ENCODE data around the gene KRT80.

The KRT80 gene

DNA sequence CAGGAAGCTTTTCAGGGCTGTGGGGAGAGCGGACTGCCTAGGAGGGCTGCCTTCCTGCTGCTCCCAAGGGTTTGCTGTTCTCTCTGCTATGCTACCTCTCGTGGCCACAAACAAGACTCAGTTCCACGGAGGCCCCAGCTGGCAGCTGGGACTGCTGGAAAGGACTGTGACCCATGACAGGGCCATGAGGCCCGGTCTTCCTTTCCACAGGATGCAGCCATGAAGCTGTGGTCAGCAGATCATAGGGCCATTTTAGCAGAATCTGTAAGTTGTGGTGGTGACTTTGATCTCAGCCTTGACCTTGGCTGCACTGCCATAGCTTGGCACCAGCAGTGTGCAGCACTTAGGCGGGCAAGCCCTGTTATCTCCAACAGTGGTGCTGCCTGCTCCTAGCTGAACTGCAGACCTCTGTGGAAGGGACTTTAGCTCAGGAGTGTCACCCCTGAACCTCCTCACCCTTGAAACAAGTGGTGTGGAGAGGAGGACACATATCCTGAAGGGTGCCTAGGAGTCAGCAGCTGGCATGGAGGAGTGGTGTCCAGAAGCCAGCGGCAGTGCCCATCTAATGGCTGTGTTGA lies 12.3 kb downstream of the KRT80 start:
- DNase-seq (ENCODE audit: low read depth) = no peak

DNA sequence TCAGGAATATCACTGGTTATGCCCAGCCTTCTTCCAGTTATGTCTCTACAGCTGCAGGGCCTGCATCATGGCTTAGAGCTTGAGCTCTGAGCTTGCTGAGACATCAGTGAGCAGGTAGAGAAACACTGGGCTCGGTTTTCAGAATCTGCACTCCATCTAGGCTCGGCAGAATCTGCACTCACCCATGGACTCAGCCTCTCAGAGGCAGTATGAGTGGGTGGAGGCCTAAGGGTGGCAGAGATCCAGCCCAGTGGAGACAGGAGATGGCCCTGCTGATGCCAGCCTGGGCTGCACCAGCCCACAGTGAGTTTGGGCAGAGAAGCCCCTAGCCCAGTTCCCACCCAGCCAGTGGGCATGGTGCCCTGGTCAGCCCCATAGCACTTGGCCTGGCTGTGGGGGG lies 12.8 kb downstream of the KRT80 start:
- DNase-seq (ENCODE audit: low read depth) = no peak

DNA sequence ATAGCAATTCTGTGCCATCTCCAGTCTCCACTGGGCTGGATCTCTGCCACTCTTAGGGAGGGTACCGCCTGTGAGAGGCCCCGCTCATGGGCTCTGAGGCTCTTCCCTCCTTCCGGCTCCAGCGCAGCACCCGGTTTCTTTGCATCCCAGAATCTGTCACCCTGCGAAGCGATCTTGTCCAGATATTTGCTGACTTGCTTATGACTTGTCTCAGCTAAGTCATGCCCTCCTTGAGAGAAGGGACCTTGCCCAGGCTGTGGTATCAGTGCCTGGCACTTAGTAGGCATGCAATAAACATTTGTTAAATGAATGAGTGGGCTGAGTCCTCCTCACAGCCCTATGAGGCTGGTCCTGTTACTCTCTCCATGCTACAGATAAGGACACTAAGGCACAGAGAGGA lies 13.4 kb downstream of the KRT80 start:
- no peak for DNase-seq (ENCODE audit: low read depth)

DNA sequence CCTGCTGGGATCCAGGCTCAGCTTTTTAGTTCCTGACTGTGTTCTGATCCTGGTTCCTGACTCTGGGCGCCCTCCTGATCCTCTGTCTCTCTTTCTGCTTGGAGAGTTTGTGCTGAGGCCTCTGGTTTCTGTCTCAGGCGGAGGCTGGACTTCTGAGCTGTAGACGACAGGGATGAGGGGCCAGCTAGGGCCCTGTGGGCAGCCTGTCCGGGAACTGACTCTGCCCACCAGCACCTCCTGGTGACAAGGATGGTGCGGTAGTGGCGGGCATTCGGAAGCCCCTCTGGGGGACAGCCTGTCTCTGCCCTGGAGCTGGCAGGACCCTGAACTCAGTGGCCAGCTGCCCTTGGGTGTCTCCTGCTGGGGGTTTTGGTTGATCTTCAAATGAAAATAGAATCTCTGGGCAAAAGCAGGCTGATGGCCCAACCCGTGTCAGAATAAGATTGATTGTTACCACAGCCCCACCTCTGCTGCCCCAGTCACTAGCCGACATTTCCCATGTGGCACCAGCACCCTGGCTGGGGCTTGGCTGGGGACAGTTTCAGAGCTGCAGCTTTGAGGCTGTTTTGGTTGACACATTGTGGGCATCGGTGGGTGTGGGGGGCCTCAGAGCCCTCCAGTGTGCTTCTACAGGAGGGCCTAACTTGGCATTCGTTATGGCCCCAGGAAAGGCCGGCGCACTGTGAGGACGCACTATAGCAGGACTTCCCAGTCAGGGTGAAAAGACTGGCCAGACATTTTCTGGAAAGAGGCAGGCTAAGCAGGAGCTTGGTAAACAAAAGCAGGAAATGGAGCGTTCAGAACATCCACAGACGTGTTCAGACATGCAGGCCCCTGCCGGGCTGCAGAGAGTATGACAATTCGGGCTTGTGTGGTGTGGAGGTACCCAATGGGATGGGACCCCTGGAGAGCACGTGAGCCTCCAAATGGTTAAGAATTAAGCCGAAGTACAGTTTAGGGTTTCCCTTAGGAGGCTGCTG lies 16.2 kb downstream of the KRT80 start:
- DNase-seq (ENCODE audit: low read depth) = no peak

DNA sequence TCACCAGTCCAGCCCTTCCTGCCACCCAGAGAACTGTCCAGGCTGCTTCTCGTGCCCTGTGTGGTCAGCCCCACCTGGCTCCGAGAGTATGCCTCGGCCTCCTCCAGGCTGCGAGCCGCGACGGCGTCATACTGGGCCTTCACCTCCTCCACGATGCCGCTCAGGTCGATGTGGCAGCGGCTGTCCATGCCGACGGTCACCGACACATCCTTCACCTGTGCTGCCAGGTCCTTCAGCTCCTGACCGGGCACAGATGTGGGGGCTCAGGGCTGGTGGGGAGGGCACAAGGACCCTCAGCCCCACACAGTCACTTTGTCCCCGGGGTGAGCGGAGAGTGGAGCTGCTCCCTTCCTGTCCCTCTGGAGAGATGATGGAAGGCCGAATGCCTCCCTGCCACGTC lies 18.3 kb downstream of the KRT80 start:
- DNase-seq (ENCODE audit: low read depth) = no peak

DNA sequence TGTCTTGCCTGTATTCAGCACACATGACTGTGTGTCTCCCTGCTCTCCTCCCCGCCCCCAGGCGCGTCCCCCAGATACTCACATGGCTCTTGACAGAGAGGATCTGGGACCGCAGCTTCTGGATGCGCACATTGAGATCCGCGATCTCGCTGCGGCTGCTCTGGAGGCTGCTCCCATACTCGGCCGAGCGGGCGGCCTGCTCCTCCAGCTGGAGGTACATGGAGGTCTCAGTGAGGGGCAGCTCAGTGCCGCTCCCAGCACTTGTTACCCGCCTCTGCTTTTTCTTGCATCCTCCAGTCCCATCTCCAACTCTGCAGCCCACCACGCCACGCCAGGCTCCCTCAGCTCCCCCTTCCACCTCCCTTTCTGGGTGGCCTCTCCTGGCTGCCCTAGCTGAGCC lies 18.9 kb downstream of the KRT80 start:
- DNase-seq (ENCODE audit: low read depth) = no peak

DNA sequence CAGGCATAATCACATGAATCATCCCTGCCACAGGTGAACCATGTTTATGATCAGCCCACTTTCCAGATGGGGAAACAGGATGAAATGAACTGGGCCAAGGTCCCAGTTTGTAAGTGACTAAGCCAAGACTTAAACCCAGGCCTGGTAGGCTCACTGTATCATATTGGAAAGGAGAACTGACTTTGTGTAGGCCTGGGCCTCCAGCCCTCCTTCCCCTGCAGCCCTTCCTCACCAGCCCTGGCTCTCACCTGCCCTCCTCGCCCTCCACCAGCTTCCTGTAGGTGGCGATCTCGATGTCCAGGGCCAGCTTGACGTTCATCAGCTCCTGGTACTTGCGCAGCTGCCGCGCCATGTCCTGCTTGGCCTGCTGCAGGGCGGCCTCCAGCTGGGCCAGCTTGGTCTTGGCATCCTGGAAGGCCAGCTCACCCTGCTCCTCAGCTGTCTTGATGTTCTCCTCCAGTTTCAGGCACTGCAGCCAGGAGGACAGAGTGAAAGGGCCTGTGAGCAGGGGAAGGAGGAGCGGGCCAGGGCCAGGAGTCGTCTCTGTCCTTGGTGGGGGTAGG lies 19.8 kb downstream of the KRT80 start:
- no peak for DNase-seq (ENCODE audit: low read depth)

DNA sequence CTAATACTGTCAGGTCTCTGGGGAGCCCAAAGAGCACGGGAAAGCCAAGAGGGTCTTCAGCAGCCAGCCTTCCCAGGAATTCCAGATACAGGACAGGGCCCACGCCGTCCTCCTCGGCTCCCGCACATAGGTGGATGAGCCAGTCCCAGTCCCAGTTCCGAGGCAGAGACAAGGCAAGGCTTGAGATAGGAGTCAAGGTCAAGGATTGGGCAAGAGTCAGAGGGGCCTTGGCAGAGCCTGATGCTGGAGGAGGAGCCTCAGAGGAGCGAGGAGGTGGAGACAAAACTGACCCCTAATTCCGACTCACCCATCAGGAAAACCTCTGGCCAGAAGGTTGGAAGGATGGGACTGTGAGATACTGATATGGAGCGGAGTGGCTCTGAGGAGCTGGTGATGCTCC lies 21.0 kb downstream of the KRT80 start:
- no peak for DNase-seq (ENCODE audit: low read depth)

DNA sequence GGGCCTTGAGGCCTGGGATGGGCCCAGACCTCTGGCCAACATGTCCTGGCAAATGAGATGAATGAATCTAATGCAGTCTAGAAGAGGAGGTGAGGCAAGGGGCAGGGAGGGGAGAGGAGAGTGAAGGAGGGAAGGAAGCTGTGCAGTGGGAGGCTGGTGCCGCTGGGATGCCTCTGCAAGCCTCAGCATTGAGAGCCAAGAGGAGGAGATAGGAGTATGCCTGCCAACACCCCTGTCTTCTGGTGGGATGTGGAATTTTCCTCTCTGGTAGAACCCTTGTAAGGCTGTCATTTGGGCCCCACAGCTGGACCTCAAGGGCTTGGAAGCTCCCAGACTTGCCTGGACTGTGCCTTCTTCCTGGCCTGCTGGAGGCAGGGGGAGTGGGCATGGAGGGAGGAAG lies 21.9 kb downstream of the KRT80 start:
- DNase-seq (ENCODE audit: low read depth) = no peak

DNA sequence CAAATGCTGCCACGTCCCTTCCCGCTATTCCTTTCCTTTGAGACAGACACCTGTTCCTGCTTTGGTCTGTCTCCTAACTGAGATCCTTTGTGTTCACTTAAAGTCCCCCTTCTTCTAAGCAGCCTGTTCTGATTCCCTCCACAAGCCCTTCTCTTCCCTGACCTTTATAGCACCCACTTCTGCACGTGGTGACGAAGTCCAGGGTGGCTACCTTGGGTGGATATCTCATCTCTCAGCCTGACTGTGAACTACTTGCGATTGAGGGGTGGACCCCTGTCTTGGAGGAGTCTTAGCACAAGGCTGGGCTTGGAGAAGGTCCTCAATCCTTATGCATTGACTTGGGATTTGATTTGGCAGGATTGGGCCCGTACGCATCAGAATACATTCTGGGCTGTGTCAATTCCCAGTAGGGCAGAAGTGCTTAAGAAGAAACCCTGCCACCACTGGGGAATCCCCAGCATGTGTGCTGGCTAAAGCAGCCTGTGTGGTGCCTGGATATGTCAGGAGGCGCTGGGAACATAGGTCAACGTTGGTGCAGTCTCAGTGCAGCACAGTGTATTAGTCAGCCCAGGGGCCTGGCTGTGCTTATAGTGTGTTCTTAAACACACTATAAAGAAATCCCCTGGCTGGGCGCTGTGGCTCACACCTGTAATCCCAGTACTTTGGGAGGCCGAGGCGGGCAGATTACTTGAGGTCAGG lies 23.6 kb downstream of the KRT80 start:
- no peak for DNase-seq (ENCODE audit: low read depth)

DNA sequence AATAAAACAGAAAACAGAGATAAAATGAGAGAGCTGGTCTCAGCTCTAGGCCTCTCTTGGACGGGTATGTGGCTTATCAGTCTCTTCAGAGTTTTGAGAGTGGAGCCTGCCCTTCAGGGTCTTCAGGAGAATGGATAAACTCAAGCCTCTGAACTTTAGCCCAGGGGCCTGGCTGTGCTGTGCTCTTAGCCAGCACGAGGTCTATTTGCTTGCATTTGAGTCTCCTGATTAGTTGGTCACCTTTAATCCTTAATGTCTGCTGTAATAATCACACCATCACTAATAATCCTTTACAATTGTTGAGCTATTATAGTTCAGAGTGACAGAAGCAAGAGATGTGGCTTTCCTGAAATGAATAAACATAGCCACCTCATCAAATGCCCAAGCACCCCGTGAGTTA lies 24.3 kb downstream of the KRT80 start:
- no peak for DNase-seq (ENCODE audit: low read depth)

DNA sequence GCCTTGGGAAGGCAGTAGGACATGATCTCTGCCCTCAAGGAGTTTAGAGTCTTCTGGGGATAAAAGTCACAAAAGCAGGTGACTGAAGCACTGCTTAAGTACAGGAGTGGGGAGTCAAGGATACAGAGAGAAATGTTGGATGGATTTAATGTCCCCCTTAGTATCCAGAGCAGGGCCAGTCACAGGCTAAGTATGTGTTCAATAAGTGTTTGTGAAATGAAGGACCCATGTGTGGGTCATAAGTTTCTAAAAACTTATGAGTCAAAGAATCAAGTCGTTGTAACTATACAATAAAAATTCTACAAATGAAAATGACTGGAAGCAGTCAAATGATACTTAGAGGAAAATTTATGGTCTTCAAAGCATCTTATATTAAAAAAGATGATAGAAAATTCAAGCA lies 25.1 kb downstream of the KRT80 start:
- no peak for DNase-seq (ENCODE audit: low read depth)

DNA sequence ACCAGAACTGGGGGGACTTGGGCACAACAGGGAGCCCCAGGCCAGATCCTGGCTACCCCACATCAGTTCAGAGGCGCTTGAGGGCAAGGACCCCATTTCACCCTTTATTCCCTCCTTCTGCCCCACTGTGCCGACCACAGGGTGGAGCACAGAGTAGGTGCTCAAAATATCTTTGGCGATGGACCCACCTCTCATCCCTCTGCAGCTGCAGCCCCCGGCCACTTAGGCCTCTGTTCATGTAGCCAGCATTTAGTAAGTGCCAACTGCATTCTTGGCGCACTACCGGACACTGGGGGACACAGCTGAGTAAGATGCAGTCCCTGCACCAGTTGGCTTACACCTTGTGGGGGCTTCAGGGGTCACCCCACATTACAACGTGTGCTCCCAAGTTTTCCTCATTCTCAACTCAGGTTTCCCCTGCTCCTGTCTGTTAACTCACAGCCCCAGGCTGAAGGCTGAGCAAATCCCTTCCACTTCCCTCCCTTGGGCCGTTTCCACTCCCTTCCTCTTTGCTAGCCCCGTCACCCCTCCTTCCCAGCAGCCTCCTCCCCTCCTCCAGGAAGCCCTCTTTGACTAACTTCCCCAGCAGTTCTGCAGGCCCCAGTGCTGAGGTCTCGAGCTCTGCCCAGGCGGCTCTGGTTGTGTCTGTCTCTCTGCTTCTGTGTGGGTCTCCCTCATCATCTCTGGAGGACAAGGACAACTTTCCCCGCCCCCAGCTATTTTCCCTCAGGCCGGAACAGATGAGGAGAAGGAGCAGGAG lies 26.5 kb downstream of the KRT80 start:
- no peak for DNase-seq (ENCODE audit: low read depth)

DNA sequence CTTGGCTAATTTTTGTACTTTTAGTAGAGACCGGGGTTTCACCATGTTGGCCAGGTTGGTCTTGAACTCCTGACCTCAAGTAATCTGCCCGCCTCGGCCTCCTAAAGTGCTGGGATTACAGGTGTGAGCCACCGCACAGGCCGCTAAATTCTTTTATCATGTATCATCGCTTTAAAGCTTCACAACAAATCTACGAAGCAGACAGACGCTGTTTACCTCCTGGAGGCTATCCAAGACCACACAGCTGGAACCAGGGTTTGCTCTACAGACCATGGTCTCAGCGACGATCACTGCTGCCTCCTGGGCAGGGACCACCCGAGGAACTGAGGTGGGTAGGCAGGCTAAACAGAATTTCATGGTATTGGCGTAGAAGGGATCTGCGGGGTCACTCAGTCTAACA lies 27.2 kb downstream of the KRT80 start:
- no peak for DNase-seq (ENCODE audit: low read depth)

DNA sequence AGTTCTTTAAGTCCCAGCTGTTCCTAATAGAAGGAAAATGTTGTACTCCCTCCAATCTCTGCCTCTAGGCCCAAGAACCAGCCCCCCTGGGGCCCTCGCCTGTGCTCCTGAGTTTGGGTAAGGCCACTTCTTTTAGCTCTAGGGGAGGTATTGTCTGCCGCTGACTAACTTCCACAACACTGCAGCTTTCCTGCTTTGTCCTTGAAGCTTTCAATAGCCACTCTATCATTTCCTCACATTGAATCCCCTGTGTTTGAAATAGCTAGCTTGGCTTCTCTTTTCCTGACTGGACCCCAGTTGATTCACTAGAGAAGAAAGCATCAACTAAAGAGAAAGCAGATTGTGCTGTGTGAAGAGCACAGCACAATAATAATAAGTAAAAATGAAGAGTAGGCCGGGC lies 28.8 kb downstream of the KRT80 start:
- no peak for DNase-seq (ENCODE audit: low read depth)

DNA sequence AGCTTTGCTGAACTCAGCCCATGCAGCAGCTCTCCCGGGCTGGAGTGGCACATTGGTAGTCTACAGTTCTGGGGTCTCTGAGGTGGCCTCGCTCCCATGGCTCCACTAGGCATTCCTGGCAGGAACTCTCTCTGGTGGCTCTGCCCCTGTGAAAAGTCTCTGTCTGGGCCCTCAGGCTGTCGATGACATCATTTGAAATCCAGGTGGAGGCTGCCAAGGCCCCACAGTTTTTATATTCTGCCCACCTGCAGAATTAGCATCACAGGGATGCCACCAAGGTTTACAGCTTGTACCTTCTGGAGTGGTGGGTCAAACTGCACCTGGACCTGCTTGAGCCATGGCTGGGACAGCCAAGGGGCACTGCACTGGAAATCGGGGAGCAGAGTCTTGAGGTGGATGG lies 31.6 kb downstream of the KRT80 start:
- no peak for DNase-seq (ENCODE audit: low read depth)

DNA sequence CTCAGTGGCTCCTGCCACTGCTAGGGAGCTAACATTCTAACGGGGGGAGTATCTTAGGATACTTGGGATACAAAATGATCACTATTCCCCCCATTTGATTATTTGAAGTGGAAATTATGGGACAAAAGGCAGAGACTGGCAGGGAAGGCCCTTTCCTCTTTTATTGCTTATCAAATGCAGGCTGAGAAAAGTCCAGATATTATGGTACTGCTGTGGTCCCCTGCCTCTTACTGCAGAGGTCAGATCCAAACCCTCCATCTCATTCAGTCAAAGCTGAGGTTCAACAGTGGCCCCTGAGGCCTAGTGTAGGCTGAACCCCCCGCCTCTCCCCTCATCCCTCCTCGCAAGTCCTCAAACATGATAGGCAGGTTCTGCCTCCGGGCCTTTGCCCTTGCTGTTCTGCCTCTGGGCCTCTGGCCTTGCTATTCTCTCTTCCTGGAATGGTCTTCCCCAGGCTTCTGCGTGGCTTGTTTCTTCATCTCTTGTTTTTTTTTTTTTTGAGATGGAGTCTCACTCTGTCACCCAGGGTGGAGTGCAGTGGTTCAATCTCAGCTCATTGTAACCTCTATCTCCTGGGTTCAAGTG lies 34.2 kb downstream of the KRT80 start:
- DNase-seq (ENCODE audit: low read depth) = no peak

DNA sequence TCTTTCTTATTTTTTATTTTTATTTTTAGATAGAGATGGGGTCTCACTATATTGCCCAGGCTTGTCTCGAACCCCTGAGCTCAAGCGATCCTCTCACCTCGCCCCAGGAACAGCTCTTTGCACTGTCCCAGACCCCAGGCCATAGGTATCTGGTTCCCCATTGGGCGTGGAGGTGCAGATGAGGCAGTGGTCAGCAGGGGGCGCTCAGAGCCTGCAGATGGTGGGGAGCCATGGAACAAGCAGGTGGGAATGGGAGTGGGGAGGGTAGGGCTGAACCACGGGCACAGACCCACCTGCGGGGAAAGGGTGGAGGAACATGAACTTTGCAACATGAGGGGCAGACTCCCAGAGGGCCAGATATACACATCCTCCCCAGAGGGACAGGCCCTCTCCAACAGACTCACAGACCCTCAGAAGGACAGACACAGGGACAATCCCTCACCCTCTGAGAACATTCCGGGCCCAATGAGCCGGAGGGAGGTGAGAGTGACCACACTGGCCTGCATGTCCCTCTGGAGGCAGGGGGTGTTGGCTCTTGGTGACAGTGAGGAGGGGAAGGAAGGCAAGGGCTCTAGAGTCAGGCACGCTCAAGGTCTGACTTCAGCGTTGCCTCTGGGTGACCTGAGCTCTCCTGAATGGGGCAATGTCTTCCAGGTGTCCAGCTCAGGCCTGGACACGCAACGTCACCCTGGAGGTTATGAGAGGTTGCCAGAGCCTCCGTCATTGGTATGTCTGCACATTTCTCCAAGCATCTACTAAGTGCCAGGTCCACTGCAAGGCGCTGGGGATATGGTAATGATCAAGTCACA lies 34.9 kb downstream of the KRT80 start:
- DNase-seq (ENCODE audit: low read depth) = peak; percentile 35

DNA sequence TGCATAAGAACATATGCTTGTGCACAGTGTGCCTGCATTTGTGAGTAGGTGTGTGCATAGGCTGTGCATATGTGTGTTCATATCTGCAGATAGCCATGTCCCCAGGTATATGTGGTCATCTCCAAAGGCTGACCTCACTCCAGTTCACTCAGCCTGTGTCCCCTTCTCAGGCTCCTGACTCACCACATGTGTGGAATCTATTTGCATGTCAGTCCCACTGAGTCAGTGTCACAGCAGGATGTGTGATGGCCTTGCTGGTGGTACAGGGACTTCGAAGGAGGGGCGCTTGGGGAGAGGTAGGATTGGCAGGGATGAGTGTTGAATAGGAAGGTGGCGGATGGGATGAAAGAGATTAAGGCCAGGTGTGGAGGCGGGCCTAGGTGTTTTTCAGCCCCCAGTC lies 35.5 kb downstream of the KRT80 start:
- no peak for DNase-seq (ENCODE audit: low read depth)

DNA sequence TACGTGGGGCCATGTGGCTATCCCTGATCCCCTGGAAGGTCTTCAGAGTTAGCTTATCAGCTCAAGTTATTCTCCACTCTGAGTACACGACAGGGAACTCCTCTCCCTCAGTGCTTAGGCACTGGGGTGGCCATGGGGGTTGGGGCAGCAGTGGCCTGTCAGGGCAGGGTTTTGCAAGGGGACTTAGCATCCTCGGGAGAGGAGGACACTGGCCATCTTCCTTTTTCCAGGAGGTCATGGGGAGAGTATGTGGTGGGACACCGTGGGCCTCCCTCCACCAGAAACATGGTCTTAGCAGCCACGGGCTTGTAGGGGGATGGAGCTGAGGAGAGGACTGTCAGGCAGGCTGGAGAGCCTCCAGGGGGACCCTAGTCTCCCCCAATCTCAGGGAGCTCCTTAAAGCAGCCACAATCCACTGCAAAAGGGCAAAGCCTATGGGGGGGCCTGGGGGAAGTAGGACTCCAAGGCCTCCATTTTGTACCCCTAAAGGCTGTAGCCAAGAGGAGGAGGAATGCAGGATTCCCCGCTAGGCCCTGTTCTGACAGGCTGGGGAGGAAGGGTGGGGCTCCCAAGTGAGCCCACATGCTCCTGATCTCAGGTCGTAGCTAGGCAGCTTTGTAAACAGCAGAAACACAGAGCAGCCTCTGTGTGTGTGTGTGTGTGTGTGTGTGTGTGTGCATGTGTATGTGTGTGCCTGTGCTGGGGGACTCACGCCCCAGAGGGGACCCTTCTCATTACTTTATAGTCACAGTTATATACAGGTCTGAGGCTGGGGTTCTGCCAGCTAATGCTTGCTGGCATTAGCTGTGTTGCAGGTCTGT lies 36.6 kb downstream of the KRT80 start:
- DNase-seq (ENCODE audit: low read depth) = no peak

Measured in stimulated activated CD8-positive, alpha-beta memory T cell treated with anti-CD3 and anti-CD28 coated beads, Interleukin-12 subunit alpha, Interleukin-12 subunit beta, amount 100 ng/mL, for 4 hours (primary cell).